IMR-90 (cell line): ENCODE results near the gene INSYN1.

Experiments
- CEBPB ChIP-seq: IDR thresholded peaks from 2 replicates; pipeline ENCODE4 v1.6.1; 2012; ENCODE audit warnings: low read depth, low read length, improper control_type of control experiment
- POLR2A ChIP-seq: IDR thresholded peaks from 2 replicates; pipeline ENCODE4 v1.6.1; 2012; ENCODE audit warnings: mild to moderate bottlenecking, low read depth, low read length
- RAD21 ChIP-seq: IDR thresholded peaks from 2 replicates; pipeline ENCODE4 v1.6.1; 2012; ENCODE audit warnings: low read length, improper control_type of control experiment
- RCOR1 ChIP-seq: IDR thresholded peaks from 2 replicates; pipeline ENCODE4 v1.6.1; 2012; ENCODE audit warnings: mild to moderate bottlenecking, low read length, improper control_type of control experiment; ENCODE audit not compliant: insufficient replicate concordance
- TF ChIP-seq, protein P1 (sequence below): conservative IDR thresholded peaks from 2 replicates; pipeline ENCODE4 v1.5.1; 2012; ENCODE audit warnings: mild to moderate bottlenecking, low read depth, low read length, improper control_type of control experiment

DNA sequence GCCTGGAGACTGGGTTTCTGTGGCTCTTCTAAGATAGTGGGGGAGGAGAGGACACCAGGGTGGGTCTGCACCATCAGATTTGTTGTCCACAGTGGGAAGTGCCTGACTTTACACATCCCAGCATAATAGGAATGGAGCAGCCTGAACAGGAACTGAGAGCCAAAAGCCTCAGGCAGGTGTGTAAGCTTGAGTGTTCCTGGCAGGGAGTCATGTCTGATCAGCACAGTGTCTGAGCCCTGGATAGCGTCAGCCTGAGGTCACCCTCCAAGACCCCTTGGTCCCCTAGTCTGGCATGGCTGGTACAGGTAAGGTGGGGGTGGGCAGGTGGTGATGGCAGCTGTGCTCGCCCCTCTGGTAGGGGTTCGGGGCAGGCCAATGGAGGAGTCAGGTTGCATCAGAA, 20.2 kb downstream of the INSYN1 start:
- TF ChIP-seq, protein P1, sequence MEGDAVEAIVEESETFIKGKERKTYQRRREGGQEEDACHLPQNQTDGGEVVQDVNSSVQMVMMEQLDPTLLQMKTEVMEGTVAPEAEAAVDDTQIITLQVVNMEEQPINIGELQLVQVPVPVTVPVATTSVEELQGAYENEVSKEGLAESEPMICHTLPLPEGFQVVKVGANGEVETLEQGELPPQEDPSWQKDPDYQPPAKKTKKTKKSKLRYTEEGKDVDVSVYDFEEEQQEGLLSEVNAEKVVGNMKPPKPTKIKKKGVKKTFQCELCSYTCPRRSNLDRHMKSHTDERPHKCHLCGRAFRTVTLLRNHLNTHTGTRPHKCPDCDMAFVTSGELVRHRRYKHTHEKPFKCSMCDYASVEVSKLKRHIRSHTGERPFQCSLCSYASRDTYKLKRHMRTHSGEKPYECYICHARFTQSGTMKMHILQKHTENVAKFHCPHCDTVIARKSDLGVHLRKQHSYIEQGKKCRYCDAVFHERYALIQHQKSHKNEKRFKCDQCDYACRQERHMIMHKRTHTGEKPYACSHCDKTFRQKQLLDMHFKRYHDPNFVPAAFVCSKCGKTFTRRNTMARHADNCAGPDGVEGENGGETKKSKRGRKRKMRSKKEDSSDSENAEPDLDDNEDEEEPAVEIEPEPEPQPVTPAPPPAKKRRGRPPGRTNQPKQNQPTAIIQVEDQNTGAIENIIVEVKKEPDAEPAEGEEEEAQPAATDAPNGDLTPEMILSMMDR, result no peak
- TF ChIP-seq POLR2A (no peak), CEBPB (no peak), RCOR1 (no peak), RAD21 (no peak)
